Measurements from ENCODE around the gene HEMK1. TPM values are rescaled to one million over a fixed set of nuclear protein-coding genes. Genes with fewer than 3 reads are reported as not detected.

The HEMK1 gene
- total and polyA plus RNA-seq, 2 of the 8 experiments (the other 6 are each of a cell fraction or from before 2014, with no cell fraction given): 9.7 to 10.6 TPM

GRCh38 chr3:50623840-50624474, 54.6 kb downstream of the HEMK1 start:
- Histone ChIP-seq H3K56ac (replicated peaks; ENCODE audit: insufficient read length, low read depth, low read length) (no peak overlapping the region), H3K27ac (ENCODE audit: low read depth, low read length) (no peak overlapping the region), H4K5ac (ENCODE audit: insufficient read length, low read depth, low read length) (no peak overlapping the region), H3K4me1 (replicated peaks in 1 of 4; ENCODE audit: control insufficient read depth in 3 of 4, insufficient read depth in 4 of 4, low read length in 3 of 4) (peaks cover 0 to 19% (median 10%) of the 10 kb centered on the region in 4 experiments), H3K36me3 (ENCODE audit: control insufficient read depth in 2 of 4, insufficient read depth in 4 of 4, low read length in 3 of 4) (peaks cover 0 to 3% (median 0%) of the 10 kb centered on the region in 4 experiments; a peak in 2 of 8 replicates), H4K20me1 (replicated peaks in 1 of 2; ENCODE audit: control insufficient read depth in 1 of 2, insufficient read depth in 2 of 2, low read length in 2 of 2) (peaks cover 6 to 20% of the 10 kb centered on the region in 2 experiments), H4K91ac (replicated peaks; ENCODE audit: insufficient read length, low read length) (peak overlapping the region; percentile 10), H2BK5ac (ENCODE audit: low read depth, low read length) (peak overlapping the region; percentile 88; the same call in 1 of the 2 replicates), H3K18ac (ENCODE audit: extremely low read depth, low read length) (no peak overlapping the region), H3K9ac (replicated peaks in 1 of 4; ENCODE audit: extremely low read depth in 1 of 4, low read depth in 3 of 4, low read length in 3 of 4) (no peak overlapping the region), H2AK5ac (ENCODE audit: low read depth, low read length) (no peak overlapping the region; the same call in 1 of the 2 replicates), H2BK15ac (ENCODE audit: low read length) (no peak overlapping the region), H3K23ac (ENCODE audit: insufficient read length) (no peak overlapping the region), H4K8ac (ENCODE audit: extremely low read depth, insufficient read depth, low read length) (no peak overlapping the region), H3K27me3 (replicated peaks in 1 of 4; ENCODE audit: control insufficient read depth in 3 of 4, extremely low read depth in 1 of 4, insufficient read depth in 3 of 4, low read length in 3 of 4) (no peaks in the 10 kb centered on the region), H3K14ac (ENCODE audit: insufficient read length) (no peak overlapping the region), H3K4ac (replicated peaks; ENCODE audit: insufficient read length, low read depth, low read length) (no peak overlapping the region), H3K4me3 (ENCODE audit: extremely low read depth in 1 of 4, insufficient read depth in 2 of 4, low read depth in 3 of 4, low read length in 4 of 4) (no peak overlapping the region), H3K9me3 (ENCODE audit: insufficient read depth in 2 of 2, low read depth in 1 of 2, low read length in 1 of 2) (no peaks in the 10 kb centered on the region), H3K79me1 (ENCODE audit: low read depth, low read length) (peaks cover 9% of the 10 kb centered on the region), H2BK12ac (ENCODE audit: low read depth, low read length) (no peak overlapping the region), H3K23me2 (ENCODE audit: low read depth, low read length) (no peaks in the 10 kb centered on the region), H2BK120ac (replicated peaks; ENCODE audit: low read depth, low read length) (no peak overlapping the region), H2AFZ (ENCODE audit: low read length) (no peak overlapping the region), H3K4me2 (ENCODE audit: insufficient read depth in 1 of 2, low read depth in 2 of 2, low read length in 2 of 2) (no peak overlapping the region; a peak in 1 of 4 replicates), H2BK20ac (ENCODE audit: low read length) (no peak overlapping the region), H3K79me2 (ENCODE audit: control insufficient read depth in 1 of 2, insufficient read depth in 2 of 2, low read length in 2 of 2) (peaks cover 0 to 36% of the 10 kb centered on the region in 2 experiments; a peak in 1 of 4 replicates)
- 78% methylated on average over 6 of the region's 6 CpGs; no CpG with 5 or more reads in 1 of the 2 experiments for WGBS, 2 experiments (ENCODE audit: extremely low coverage in 1 of 2, insufficient coverage in 1 of 2, insufficient read length in 1 of 2, insufficient replicate concordance in 2 of 2, low coverage in 1 of 2, low lambda C conversion rate in 2 of 2, missing lambda C conversion rate in 1 of 2)
- DNase-seq (ENCODE audit: low read depth in 1 of 2, low spot score in 2 of 2) (no peak), FAIRE-seq (no peak)
- POLR2A ChIA-PET (ENCODE audit: partially characterized antibody): no interaction called here
- CTCF ChIA-PET (ENCODE audit: partially characterized antibody): interaction anchor here (0.5 to 63.8 kb wide), 6 partner anchors 3 to 1018 kb away, joined by 3 to 1262 read pairs (median 438); partner anchors contain the start of genes C3orf18, CISH, DOCK3 and HEMK1
- TF ChIP-seq SP2 (IDR thresholded peaks at IDR 0.05; ENCODE audit: low read length): no peak
- TF ChIP-seq CTCF (IDR thresholded peaks at IDR 0.05; ENCODE audit: control extremely low read depth in 1 of 3, insufficient read depth in 1 of 3, low read depth in 1 of 3, low read length in 3 of 3): no peak
- no peak for TF ChIP-seq EZH2 (IDR thresholded peaks at IDR 0.05; ENCODE audit: low read depth, low read length, severe bottlenecking)
- TF ChIP-seq TBP (IDR thresholded peaks at IDR 0.05; ENCODE audit: low read depth, low read length): no peak
- no peak for TF ChIP-seq ATF3 (IDR thresholded peaks at IDR 0.05; ENCODE audit: insufficient read depth, low read depth, low read length)
- no peak for TF ChIP-seq POLR2A (IDR thresholded peaks at IDR 0.05; ENCODE audit: control extremely low read depth in 1 of 2, low read depth in 2 of 2, low read length in 2 of 2)
- no peak for TF ChIP-seq JUND (IDR thresholded peaks at IDR 0.05; ENCODE audit: low read length)
- no peak for TF ChIP-seq RBBP5 (IDR thresholded peaks at IDR 0.05; ENCODE audit: borderline replicate concordance, low read depth, low read length)
- no peak for TF ChIP-seq POLR2AphosphoS5 (IDR thresholded peaks at IDR 0.05; ENCODE audit: low read depth, low read length)
